Fibroblast of lung (primary cell): ENCODE measurements around the gene IVL. TPM values are rescaled to one million over a fixed set of nuclear protein-coding genes. Genes with fewer than 3 reads are reported as not detected.

Experiments used
- DNase-seq, 2 donors: peaks; one replicate each; pipeline versions ENCODE4 v3.0.0 to v3.0.0-alpha.2; 2010; ENCODE audit warnings: low read depth in 2 of 2
- H2AFZ ChIP-seq: 2 replicates; pipeline ENCODE4 v1.5.1; 2012; ENCODE audit warnings: low read length, control low read depth, inconsistent platforms
- H3K27ac ChIP-seq: 2 replicates; pipeline ENCODE4 v1.5.1; 2011; ENCODE audit warnings: low read length, control low read depth; ENCODE audit not compliant: insufficient read depth
- H3K27me3 ChIP-seq: 2 replicates; pipeline ENCODE4 v1.5.1; 2011; ENCODE audit warnings: mild to moderate bottlenecking, low read length; ENCODE audit not compliant: control insufficient read depth, insufficient read depth
- H3K36me3 ChIP-seq: 2 replicates; pipeline ENCODE4 v1.5.1; 2011; ENCODE audit warnings: low read length; ENCODE audit not compliant: control insufficient read depth, insufficient read depth
- H3K4me1 ChIP-seq: 2 replicates; pipeline ENCODE4 v1.5.1; 2011; ENCODE audit warnings: low read length; ENCODE audit not compliant: control insufficient read depth, insufficient read depth; ENCODE audit errors: extremely low read depth
- H3K4me2 ChIP-seq: 2 replicates; pipeline ENCODE4 v1.5.1; 2011; ENCODE audit warnings: low read length, control low read depth; ENCODE audit not compliant: insufficient read depth; ENCODE audit errors: extremely low read depth
- H3K4me3 ChIP-seq, 4 experiments: fragments of 200-600 bp in 1 of 4; sonication (generic) in 1 of 4; replicated peaks in 1 of 4; 2 replicates each; pipeline ENCODE4 v1.5.1; 2011 to 2016; ENCODE audit warnings: low read length in 4 of 4, low read depth in 3 of 4, mild to moderate bottlenecking in 3 of 4, control low read depth in 2 of 4, inconsistent platforms in 1 of 4, mixed read lengths in 1 of 4; ENCODE audit not compliant: insufficient read depth in 1 of 4; ENCODE audit errors: control extremely low read depth in 1 of 4
- H3K79me2 ChIP-seq: 2 replicates; pipeline ENCODE4 v1.5.1; 2012; ENCODE audit warnings: mild to moderate bottlenecking, low read length, inconsistent platforms; ENCODE audit not compliant: control insufficient read depth, insufficient read depth
- H3K9ac ChIP-seq: 2 replicates; pipeline ENCODE4 v1.5.1; 2011; ENCODE audit warnings: mild to moderate bottlenecking, low read length, control low read depth; ENCODE audit not compliant: insufficient read depth
- H3K9me3 ChIP-seq: 2 replicates; pipeline ENCODE4 v1.5.1; 2012; ENCODE audit warnings: low read depth, low read length; ENCODE audit not compliant: control insufficient read depth, insufficient read depth
- H4K20me1 ChIP-seq: 2 replicates; pipeline ENCODE4 v1.5.1; 2011; ENCODE audit warnings: low read length; ENCODE audit not compliant: control insufficient read depth, insufficient read depth; ENCODE audit errors: extremely low read depth
- EZH2 ChIP-seq: IDR thresholded peaks from 2 replicates; pipeline ENCODE4 v1.5.1; 2012; ENCODE audit warnings: low read length, control low read depth, mild to moderate bottlenecking; ENCODE audit errors: missing control alignments
- polyA plus RNA-seq, 2 donors: library from polyadenylated mRNA; depleted of rRNA in 1 of 2; stranded (reverse) in 1 of 2; unstranded in 1 of 2; fragments of >200 nt; gene quantifications; 2 replicates each; pipeline ENCODE4 v1.2.1, GENCODE V29; 2011 to 2012; ENCODE audit warnings: missing spikeins in 1 of 2
- total RNA-seq: library from RNA; depleted of rRNA; stranded (reverse); fragments of >200 nt; gene quantifications from 2 replicates; pipeline ENCODE4 v1.2.1, GENCODE V29; 2014
- TF ChIP-seq, protein P1 (sequence below), 2 donors: IDR thresholded peaks in 1 of 2; conservative IDR thresholded peaks in 1 of 2; 1 replicate in 1 of 2; 2 replicates in 1 of 2; pipeline ENCODE4 v1.5.1; 2011 to 2012; ENCODE audit warnings: low read length in 2 of 2, control low read depth in 1 of 2, inconsistent platforms in 1 of 2, low read depth in 1 of 2, mild to moderate bottlenecking in 1 of 2

The IVL gene
- total and polyA plus RNA-seq, 2 donors (not counting 1 experiment from before 2014, with no cell fraction given) = 0.10 TPM; not detected in 1

DNA sequence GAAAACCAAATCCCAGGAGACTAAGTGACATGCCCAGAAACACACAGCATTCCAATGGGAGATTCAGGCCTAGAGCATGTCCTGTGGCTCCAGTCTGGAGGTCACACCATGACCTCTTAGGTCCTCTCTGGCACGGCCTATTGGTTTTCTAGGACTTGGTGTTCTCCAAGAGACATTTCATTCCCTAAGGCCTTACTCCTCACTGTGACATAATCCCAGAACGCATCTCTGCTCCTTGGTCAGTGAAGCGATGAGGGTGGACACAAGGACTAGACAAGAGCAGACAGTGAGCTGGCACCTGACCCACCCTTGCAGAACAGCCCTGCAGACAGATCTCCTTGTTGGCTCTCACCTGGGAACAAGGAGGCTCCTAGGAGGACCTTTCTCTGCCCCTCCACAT lies 860 bp downstream of the IVL start:
- H3K79me2 ChIP-seq = no peaks in the 10 kb centered on the region
- H3K9me3 ChIP-seq = no peaks in the 10 kb centered on the region
- no peak overlapping the region for H2AFZ ChIP-seq
- H3K36me3 ChIP-seq = no peaks in the 10 kb centered on the region
- peaks cover 13% of the 10 kb centered on the region for H3K27me3 ChIP-seq
- H3K27ac ChIP-seq = no peak overlapping the region
- no peak for DNase-seq
- H3K4me2 ChIP-seq = no peak overlapping the region
- H3K9ac ChIP-seq = no peak overlapping the region
- H4K20me1 ChIP-seq = no peaks in the 10 kb centered on the region
- TF ChIP-seq, protein P1, sequence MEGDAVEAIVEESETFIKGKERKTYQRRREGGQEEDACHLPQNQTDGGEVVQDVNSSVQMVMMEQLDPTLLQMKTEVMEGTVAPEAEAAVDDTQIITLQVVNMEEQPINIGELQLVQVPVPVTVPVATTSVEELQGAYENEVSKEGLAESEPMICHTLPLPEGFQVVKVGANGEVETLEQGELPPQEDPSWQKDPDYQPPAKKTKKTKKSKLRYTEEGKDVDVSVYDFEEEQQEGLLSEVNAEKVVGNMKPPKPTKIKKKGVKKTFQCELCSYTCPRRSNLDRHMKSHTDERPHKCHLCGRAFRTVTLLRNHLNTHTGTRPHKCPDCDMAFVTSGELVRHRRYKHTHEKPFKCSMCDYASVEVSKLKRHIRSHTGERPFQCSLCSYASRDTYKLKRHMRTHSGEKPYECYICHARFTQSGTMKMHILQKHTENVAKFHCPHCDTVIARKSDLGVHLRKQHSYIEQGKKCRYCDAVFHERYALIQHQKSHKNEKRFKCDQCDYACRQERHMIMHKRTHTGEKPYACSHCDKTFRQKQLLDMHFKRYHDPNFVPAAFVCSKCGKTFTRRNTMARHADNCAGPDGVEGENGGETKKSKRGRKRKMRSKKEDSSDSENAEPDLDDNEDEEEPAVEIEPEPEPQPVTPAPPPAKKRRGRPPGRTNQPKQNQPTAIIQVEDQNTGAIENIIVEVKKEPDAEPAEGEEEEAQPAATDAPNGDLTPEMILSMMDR (conservative IDR thresholded peaks at IDR 0.05 in 1 of 2, IDR thresholded peaks at IDR 0.05 in 1 of 2; ENCODE audit: low read depth in 1 of 2, low read length in 2 of 2) = no peak
- peaks cover 11% of the 10 kb centered on the region for H3K4me1 ChIP-seq
- no peak overlapping the region for H3K4me3 ChIP-seq

DNA sequence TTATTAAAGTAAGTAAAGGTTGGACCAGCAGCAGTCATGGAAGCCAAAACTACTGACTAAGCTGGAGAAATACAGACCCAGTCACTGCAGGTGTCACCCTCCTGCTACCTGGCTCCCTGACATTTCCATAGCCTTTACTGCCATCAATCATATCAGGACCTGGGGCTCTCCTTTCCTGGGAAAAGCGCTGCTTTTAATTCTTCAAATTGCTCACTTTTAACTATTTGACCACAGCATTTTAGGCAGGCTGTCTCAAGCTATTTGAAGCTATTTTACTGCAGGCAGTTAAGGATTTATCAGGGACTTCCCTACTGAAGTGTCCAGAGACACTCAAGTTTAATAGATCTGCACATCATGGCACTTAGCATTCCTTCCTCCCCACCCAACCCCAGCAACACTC lies 4.1 kb downstream of the IVL start:
- Histone ChIP-seq H3K36me3 (no peaks in the 10 kb centered on the region), H3K9ac (no peak overlapping the region), H3K9me3 (no peaks in the 10 kb centered on the region), H3K27ac (no peak overlapping the region), H3K4me2 (no peak overlapping the region), H4K20me1 (no peaks in the 10 kb centered on the region), H3K27me3 (peaks cover 13% of the 10 kb centered on the region), H3K4me1 (no peaks in the 10 kb centered on the region), H2AFZ (no peak overlapping the region), H3K4me3 (no peak overlapping the region), H3K79me2 (no peaks in the 10 kb centered on the region)
- TF ChIP-seq, protein P1 (conservative IDR thresholded peaks at IDR 0.05 in 1 of 2, IDR thresholded peaks at IDR 0.05 in 1 of 2; ENCODE audit: low read depth in 1 of 2, low read length in 2 of 2) = no peak
- TF ChIP-seq EZH2 = no peak
- DNase-seq = no peak

DNA sequence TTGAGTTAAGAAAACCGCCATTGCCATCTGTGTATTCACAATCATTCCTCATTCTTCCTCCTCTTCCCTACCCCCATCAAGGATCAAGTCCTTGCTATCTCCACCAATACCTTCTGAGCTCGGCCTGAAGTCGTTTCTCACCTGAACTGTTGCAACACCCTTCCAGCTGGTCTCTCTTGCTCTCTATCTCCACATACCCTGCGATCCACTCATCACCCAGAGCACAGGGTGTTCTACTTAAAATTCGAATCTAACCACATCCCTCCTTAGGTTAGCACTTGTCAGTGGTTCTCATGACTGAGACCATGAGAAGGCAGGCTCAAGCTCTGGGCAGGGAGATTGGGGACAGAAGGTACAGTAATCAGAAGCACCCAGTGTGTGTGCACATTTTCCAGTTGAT lies 4.6 kb downstream of the IVL start:
- Histone ChIP-seq H3K79me2 (no peaks in the 10 kb centered on the region), H3K27ac (no peak overlapping the region), H3K9me3 (no peaks in the 10 kb centered on the region), H4K20me1 (no peaks in the 10 kb centered on the region), H3K36me3 (no peaks in the 10 kb centered on the region), H2AFZ (no peak overlapping the region), H3K4me3 (no peak overlapping the region), H3K4me1 (no peaks in the 10 kb centered on the region), H3K27me3 (peaks cover 13% of the 10 kb centered on the region), H3K4me2 (no peak overlapping the region), H3K9ac (no peak overlapping the region)
- DNase-seq = no peak
- no peak for TF ChIP-seq EZH2
- TF ChIP-seq, protein P1 (conservative IDR thresholded peaks at IDR 0.05 in 1 of 2, IDR thresholded peaks at IDR 0.05 in 1 of 2; ENCODE audit: low read depth in 1 of 2, low read length in 2 of 2) = no peak
